Amniotic epithelial cell (primary cell): ENCODE measurements around the gene CWH43.
"Not testable (repeated sequence)": the region's sequence is repeated elsewhere in the genome, so short reads cannot be mapped to it uniquely, and the experiment has no call there.

ENCODE experiments used
- DNase-seq: peaks from one replicate; pipeline ENCODE4 v3.0.0-alpha.2; 2010; ENCODE audit warnings: low read depth

CWH43 gene

DNA sequence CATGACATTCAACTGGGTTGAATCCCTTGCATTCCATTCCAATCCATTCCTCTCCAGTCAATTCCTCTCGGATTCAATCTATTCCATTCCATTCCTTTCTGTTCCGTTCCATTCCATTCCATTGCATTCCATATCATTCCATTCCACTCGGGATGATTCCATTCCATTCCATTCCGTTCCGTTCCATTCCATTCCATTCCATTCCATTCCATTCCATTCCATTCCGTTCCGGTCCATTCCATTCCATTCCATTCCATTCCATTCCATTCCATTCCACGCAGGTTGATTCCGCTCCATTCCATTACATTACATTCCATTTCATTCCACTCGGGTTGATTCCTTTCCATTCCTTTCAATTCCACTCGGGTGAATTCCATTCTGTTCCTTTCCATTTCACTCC, 111.4 kb downstream of the CWH43 start:
- not testable (repeated sequence) for DNase-seq

DNA sequence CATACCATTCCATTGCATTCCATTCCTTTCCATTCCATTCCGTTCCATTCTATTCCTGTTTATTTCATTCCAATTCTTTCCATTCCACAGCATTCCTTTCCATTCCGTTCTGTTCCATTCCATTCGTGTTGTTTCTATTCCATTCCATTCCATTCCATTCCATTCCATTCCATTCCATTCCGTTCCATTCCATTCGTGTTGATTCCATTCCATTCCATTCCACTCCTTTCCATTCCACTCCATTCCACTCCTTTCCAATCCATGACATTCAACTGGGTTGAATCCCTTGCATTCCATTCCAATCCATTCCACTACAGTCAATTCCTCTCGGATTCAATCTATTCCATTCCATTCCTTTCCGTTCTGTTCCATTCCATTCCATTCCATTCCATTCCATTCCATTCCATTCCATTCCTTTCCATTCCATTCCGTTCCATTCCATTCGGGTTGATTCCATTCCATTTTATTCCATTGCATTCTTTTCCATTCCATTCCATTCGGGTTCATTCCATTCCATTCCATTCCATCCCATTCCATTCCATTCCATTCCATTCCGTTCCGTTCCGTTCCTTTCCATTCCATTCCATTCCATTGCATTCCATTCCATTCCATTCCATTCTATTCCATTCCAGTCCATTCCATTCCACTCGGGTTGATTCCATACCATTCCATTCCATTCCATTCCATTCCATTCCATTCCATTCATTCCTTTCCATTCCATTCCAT, 112.1 kb downstream of the CWH43 start:
- not testable (repeated sequence) for DNase-seq

DNA sequence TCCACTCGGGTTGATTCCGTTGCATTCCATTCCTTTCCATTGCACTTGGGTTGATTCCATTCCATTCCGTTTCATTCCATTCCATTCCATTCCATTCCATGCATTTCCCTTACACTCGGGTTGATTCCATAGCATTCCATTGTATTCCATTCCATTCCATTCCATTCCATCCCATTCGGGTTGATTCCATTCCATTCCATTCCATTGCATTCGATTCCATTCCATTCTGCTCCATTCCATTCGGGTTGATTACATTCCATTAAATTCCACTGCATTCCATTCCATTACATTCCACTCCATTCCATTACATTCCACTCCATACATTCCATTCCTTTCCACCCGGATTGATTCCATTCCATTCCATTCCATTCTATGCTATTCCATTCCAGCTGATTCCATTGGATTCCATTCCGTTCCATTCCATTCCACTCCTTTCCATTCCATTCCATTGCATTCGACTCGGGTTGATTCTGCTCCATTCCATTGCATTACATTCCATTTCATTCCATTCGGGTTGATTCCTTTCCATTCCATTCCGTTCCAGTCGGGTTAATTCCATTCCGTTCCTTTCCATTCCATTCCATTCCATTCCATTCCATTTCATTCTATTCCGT, 113.9 kb downstream of the CWH43 start:
- DNase-seq: peak; percentile 27

DNA sequence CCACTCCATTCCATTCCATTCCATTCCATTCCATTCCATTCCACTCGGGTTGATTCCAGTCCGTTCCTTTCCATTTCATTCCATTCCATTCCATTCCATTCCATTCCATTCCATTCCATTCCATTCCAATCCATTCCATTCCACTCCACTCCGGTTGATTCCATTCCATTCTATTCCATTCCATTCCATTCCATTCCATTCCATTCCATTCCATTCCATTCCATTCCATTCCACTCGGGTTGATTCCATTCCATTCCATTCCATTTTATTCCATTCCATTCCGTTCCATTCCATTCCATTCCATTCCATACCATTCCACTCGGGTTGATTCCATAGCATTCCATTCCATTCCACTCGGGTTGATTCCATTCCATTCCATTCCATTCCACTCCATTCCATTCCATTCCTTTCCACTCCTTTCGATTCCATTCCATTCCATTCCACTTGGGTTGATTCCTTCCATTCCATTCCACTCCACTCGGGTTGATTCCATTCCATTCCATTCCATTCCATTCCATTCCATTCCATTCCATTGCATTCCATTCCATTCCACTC, 116.3 kb downstream of the CWH43 start:
- peak; percentile 27 for DNase-seq

DNA sequence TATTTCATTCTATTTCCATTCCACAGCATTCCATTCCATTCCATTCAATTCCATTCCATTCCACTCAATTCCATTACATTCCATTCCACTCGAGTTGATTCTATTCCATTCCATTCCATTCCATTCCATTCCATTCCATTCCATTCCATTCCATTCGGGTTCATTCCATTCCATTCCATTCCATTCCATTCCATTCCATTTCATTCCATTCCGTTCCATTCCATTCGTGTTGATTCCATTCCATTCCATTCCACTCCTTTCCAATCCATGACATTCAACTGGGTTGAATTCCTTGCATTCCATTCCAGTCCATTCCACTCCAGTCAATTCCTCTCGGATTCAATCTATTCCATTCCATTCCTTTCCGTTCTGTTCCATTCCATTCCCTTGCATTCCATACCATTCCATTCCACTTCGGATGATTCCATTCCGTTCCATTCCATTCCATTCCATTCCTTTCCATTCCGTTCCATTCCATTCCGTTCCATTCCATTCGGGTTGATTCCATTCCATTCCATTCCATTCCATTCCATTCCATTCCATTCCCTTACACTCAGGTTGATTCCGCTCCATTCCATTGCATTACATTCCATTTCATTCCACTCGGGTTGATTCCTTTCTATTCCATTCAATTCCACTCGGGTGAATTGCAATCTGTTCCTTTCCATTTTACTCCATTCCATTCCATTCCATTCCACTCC, 117.5 kb downstream of the CWH43 start:
- DNase-seq: not testable (repeated sequence)

DNA sequence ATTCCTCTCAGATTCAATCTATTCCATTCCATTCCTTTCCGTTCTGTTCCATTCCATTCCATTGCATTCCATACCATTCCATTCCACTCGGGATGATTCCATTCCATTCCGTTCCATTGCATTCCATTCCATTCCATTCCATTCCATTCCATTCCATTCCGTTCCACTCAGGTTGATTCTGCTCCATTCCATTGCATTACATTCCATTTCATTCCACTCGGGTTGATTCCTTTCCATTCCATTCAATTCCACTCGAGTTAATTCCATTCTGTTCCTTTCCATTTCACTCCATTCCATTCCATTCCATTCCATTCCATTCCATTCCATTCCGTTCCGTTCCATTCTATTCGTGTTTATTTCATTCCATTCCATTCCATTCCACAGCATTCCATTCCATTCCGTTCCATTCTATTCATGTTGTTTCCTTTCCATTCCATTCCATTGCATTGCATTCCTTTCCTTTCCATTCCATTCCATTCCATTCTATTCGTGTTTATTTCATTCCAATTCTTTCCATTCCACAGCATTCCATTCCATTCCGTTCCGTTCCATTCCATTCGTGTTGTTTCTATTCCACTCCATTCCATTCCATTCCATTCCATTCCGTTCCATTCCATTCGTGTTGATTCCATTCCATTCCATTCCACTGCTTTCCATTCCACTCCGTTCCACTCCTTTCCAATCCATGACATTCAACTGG, 118.3 kb downstream of the CWH43 start:
- peak; percentile 26 for DNase-seq

DNA sequence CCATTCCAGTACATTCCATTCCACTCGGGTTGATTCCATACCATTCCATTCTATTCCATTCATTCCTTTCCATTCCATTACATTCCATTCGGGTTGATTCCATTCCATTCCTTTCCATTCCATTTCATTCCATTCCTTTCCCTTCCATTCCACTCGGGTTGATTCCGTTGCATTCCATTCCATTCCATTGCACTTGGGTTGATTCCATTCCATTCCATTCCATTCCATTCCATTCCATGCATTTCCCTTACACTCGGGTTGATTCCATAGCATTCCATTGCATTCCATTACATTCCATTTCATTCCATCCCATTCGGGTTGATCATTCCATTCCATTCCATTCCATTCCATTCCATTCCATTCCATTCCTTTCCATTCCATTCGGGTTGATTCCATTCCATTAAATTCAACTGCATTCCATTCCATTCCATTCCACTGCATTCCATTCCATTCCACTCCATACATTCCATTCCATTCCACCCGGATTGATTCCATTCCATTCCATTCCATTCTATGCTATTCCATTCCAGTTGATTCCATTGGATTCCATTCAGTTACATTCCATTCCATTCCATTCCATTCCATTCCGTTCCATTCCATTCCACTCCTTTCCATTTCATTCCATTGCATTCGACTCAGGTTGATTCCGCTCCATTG, 119.3 kb downstream of the CWH43 start:
- peak; percentile 16 for DNase-seq

DNA sequence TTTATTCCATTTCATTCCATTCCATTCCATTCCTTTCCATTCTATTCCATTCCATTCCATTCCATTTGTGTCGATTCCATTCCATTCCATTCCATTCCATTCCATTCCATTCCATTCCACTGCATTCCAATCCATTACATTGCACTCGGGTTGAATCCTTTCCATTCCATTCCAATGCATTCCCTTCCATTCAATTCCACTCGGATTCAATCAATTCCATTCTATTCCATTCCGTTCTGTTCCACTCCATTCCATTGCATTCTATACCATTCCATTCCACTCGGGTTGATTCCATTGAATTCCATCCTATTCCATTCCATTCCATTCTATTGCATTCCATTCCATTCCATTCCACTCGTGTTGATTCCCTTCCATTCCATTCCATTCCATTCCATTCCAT, 121.2 kb downstream of the CWH43 start:
- DNase-seq: peak; percentile 52

DNA sequence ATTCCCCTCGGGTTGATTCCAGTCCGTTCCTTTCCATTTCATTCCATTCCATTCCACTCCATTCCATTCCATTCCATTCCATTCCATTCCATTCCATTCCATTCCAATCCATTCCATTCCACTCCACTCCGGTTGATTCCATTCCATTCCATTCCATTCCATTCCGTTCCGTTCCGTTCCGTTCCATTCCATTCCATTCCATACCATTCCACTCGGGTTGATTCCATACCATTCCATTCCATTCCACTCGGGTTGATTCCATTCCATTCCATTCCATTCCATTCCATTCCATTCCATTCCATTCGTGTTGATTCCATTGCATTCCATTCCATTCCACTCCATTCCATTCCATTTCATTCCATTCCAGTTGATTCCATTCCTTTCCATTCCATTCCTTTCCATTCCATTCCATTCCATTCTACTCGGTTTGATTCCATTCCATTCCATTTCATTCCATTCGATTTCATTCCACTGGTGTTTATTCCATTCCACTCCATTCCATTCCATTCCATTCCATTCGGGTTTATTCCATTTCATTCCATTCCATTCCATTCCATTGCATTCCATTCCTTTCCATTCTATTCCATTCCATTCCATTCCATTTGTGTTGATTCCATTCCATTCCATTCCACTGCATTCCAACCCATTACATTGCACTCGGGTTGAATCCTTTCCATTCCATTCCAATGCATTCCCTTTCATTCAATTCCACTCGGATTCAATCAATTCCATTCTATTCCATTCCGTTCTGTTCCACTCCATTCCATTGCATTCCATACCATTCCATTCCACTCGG, 122.3 kb downstream of the CWH43 start:
- not testable (repeated sequence) for DNase-seq

DNA sequence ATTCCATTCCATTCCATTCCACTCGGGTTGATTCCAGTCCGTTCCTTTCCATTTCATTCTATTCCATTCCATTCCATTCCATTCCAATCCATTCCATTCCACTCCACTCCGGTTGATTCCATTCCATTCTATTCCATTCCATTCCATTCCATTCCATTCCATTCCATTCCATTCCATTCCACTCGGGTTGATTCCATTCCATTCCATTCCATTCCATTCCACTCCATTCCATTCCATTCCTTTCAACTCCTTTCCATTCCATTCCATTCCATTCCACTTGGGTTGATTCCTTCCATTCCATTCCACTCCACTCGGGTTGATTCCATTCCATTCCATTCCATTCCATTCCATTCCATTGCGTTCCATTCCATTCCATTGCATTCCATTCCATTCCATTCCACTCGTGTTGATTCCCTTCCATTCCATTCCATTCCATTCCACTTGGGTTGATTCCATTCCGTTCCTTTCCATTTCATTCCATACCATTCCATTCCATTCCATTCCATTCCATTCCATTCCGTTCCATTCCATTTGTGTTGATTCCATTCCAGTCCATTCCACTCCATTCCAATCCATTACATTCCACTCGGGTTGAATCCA, 123.6 kb downstream of the CWH43 start:
- DNase-seq: not testable (repeated sequence)

DNA sequence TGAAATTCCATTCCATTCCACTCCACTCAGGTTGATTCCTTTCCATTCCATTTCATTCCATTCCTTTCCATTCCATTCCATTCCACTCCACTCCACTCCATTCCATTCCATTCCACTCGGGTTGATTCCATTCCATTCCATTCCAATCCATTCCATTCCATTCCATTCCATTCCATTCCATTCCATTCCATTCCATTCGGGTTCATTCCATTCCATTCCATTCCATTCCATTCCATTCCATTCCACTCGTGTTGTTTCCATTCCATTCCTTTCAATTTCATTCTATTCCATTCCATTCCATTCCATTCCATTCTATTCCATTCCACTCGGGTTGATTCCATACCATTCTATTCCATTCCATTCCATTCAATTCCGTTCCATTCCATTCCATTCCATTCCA, 124.5 kb downstream of the CWH43 start:
- DNase-seq: not testable (repeated sequence)
